GM10266 (cell line): ENCODE data around the gene APELA.

Source experiments
- DNase-seq: peaks from one replicate; pipeline ENCODE4 v3.0.0; 2012; ENCODE audit errors: extremely low spot score
- CTCF ChIP-seq: IDR thresholded peaks from 2 replicates; pipeline ENCODE4 v1.5.1; 2012; ENCODE audit warnings: mild to moderate bottlenecking, low read depth; ENCODE audit not compliant: control insufficient read depth, insufficient read depth; ENCODE audit errors: missing control alignments

The APELA gene

GRCh38 chr4:164866817-164867490 is 10.0 kb upstream of the APELA start:
- no peak for TF ChIP-seq CTCF
- DNase-seq, result no peak

GRCh38 chr4:164871673-164872072 is 5.3 kb upstream of the APELA start:
- no peak for DNase-seq
- TF ChIP-seq CTCF, result no peak

GRCh38 chr4:164872481-164872880 is 4.5 kb upstream of the APELA start:
- DNase-seq, result no peak
- TF ChIP-seq CTCF, result no peak

GRCh38 chr4:164874789-164875188 is 2.2 kb upstream of the APELA start:
- no peak for TF ChIP-seq CTCF
- no peak for DNase-seq

- DNase-seq, result no peak
- no peak for TF ChIP-seq CTCF
These were observed 3.7 kb downstream of the APELA start for GRCh38 chr4:164880489-164881262.

GRCh38 chr4:164888096-164888715 is 11.2 kb downstream of the APELA start:
- TF ChIP-seq CTCF, result no peak
- DNase-seq, result no peak

GRCh38 chr4:164890691-164891090 is 13.7 kb downstream of the APELA start:
- DNase-seq, result no peak
- TF ChIP-seq CTCF, result no peak
